Psoas muscle (tissue), 8 donors: Measurements from ENCODE around the gene MAGIX. TPM values are rescaled to one million over a fixed set of nuclear protein-coding genes. Genes with fewer than 3 reads are reported as not detected.
A peak's percentile ranks its signal among the peaks of the same experiment; 100 is the strongest.

ENCODE experiments used
- ATAC-seq, 4 donors: fragments of 200-7000 bp; cut with Tn5 transposase; one replicate each; pipeline ENCODE4 v1.9.1; 2020; ENCODE audit warnings: moderate library complexity in 3 of 4, mild to moderate bottlenecking in 2 of 4
- DNase-seq, 2 donors: peaks; one replicate each; pipeline ENCODE4 v3.0.0-alpha.2; 2020
- H3K27ac ChIP-seq: fragments of 200-600 bp; one replicate; pipeline ENCODE4 v1.8.0; 2022
- H3K27me3 ChIP-seq, 3 donors: fragments of 200-600 bp in 1 of 3; one replicate each; pipeline versions ENCODE4 v1.6.1 to v1.8.0; 2013 to 2022; ENCODE audit warnings: low read length in 2 of 3, mild to moderate bottlenecking in 2 of 3, moderate library complexity in 1 of 3; ENCODE audit not compliant: insufficient read depth in 3 of 3
- H3K36me3 ChIP-seq, 2 donors: fragments of 200-600 bp in 1 of 2; one replicate each; pipeline versions ENCODE4 v1.6.1 to v1.8.0; 2013 to 2022; ENCODE audit warnings: low read depth in 1 of 2, mild to moderate bottlenecking in 1 of 2, moderate library complexity in 1 of 2; ENCODE audit not compliant: insufficient read depth in 1 of 2
- H3K4me1 ChIP-seq: fragments of 200-600 bp; one replicate; pipeline ENCODE4 v1.8.0; 2022
- H3K4me3 ChIP-seq: fragments of 200-600 bp; one replicate; pipeline ENCODE4 v1.8.0; 2022; ENCODE audit warnings: mild to moderate bottlenecking
- H3K9me3 ChIP-seq: fragments of 200-600 bp; one replicate; pipeline ENCODE4 v1.8.0; 2022
- WGBS, 3 donors: extraction: QIAGEN DNeasy Blood & Tissue Kit; methylation state at CpG; one replicate each; pipeline versions ENCODE4 v1.1.6 to v1.1.7; 2013; 5-methylcytosine and 5-hydroxymethylcytosine counted together
- intact Hi-C, 2 donors: fragments of 100-400 bp; cut with DNase I; formaldehyde crosslinking; loops; one replicate each; pipeline versions ENCODE4 v1.11.0 to v1.14.2; 2022
- polyA plus RNA-seq, 3 donors: library from polyadenylated mRNA; stranded (reverse); fragments of 200-250 nt; gene quantifications; one replicate each; pipeline ENCODE4 v1.2.3, GENCODE V29; 2013
- total RNA-seq, 4 donors: library from RNA; stranded (reverse); fragmentation: NEBNext Ultra II Directional in 2 of 4; extraction: Animal tissue kit (Norgen Biotek cat#: 25700) in 2 of 4; gene quantifications; one replicate each; pipeline versions ENCODE4 v1.2.1 to v1.2.4, GENCODE V29; 2021 to 2023
- TF ChIP-seq, protein P1 (sequence below): fragments of 200-600 bp; IDR thresholded peaks from one replicate; pipeline ENCODE4 v1.8.0; 2022; ENCODE audit warnings: antibody characterized with exemption
- donor health status: healthy with polysubstance abuse.
- donor health status: DM: no; HTN: no; CAD: no; lungs with moderate emphysema.
- donor health status: Bipolar disorder and iron deficiency.
- donor health status: healthy.
- donor health status: DM: yes; HTN: yes; CAD: no.
- donor health status: DM: no; HTN: no; CAD: no.
- donor health status: DM: no; HTN: no; CAD: no.
- donor health status: DM: yes; HTN: yes; CAD: no.

Gene MAGIX
- total and polyA plus RNA-seq, 7 donors: 2.9 to 8.0 (median 3.7) TPM

DNA sequence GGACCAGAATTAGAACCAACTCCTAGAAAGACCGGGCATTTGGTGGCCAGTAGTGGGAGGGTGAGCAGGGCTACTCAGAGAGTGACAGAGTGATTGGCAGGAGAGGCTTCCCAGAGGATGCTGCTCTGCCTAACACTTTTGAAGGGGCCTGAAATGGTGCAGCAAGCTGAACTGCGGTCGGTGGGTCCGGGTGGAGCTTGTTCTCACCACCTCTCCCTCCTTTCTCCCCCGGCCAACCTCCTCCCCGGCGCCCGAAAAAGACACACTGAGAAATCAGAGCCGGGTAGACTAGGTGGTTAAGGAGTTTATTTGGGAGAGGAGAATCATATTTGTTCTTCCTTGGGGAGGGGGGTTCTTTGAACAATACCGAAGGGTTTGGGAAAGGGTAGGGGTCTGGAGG lies 25.0 kb downstream of the MAGIX start:
- intact Hi-C loops: no loop called here
- no peaks in the 10 kb centered on the region for H3K27me3 ChIP-seq
- no peak overlapping the region for H3K4me3 ChIP-seq
- peaks cover 4% of the 10 kb centered on the region for H3K9me3 ChIP-seq
- H3K4me1 ChIP-seq: peaks cover 5% of the 10 kb centered on the region
- WGBS, 3 donors: 60 to 71% (median 66%) methylated on average over 10 of the region's 10 CpGs
- ATAC-seq (no peak), DNase-seq (no peak)
- H3K36me3 ChIP-seq: peaks cover 0 to 7% of the 10 kb centered on the region in 2 donors
- TF ChIP-seq, protein P1, sequence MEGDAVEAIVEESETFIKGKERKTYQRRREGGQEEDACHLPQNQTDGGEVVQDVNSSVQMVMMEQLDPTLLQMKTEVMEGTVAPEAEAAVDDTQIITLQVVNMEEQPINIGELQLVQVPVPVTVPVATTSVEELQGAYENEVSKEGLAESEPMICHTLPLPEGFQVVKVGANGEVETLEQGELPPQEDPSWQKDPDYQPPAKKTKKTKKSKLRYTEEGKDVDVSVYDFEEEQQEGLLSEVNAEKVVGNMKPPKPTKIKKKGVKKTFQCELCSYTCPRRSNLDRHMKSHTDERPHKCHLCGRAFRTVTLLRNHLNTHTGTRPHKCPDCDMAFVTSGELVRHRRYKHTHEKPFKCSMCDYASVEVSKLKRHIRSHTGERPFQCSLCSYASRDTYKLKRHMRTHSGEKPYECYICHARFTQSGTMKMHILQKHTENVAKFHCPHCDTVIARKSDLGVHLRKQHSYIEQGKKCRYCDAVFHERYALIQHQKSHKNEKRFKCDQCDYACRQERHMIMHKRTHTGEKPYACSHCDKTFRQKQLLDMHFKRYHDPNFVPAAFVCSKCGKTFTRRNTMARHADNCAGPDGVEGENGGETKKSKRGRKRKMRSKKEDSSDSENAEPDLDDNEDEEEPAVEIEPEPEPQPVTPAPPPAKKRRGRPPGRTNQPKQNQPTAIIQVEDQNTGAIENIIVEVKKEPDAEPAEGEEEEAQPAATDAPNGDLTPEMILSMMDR: no peak
- H3K27ac ChIP-seq: peak overlapping the region; percentile 79

DNA sequence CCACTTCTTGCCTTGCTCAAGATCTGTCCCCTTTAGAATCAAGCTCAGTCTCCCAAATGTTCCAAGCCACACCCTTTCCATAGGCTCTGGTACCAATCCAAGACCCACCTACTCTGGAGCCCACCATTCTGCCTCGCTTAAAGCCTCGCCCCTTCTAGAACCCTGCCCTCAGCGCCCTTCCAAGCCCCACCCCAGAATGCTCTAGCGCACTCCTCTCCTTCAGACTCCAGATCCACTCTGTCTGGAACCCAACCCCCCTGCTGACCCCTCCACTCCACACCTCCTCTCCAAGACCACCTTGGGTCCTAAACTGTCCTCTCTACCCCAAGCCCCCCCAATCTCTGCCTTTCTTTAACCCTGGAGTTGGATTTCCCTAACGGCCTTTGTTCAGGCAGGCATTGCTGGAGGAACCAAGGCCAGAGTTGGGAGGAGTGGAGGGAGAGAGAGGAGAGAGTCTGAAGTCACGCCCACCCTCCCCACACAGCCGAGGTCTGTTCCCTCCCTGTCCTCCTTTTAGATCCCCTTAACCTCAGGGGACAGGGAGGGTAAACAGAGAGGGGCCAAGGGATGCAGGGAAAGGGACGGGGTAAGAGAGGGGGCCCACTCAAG lies 26.0 kb downstream of the MAGIX start:
- TF ChIP-seq, protein P1: no peak
- no peak for DNase-seq
- Histone ChIP-seq H3K27ac (no peak overlapping the region), H3K36me3 (no peaks in the 10 kb centered on the region), H3K4me1 (peaks cover 5% of the 10 kb centered on the region), H3K4me3 (no peak overlapping the region), H3K9me3 (peaks cover 4% of the 10 kb centered on the region), H3K27me3 (no peaks in the 10 kb centered on the region)
- 59 to 78% (median 62%) methylated on average over 6 to 8 of the region's 8 CpGs for WGBS, 3 donors
- ATAC-seq: no peak
- intact Hi-C loops: no loop called here

DNA sequence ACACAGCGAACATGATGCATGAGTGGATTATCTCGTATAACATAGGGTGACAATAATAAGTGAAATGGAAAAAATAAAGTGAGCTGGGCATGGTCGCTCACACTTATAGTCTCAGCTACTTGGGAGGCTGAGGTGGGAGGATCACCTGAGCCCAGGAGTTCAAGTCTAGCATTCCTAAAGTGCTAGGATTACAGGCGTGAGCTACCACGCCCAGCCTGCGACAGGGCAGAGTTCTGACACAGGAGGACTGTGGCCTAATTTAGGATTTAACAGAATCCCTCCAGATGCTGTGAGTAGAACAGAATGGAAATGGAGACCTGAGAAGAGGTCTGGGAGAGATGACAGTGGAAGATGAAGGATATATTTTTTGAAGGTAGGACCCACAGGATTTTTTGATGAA lies 27.0 kb downstream of the MAGIX start:
- 63 to 78% (median 71%) methylated on average over 6 of the region's 6 CpGs for WGBS, 3 donors

DNA sequence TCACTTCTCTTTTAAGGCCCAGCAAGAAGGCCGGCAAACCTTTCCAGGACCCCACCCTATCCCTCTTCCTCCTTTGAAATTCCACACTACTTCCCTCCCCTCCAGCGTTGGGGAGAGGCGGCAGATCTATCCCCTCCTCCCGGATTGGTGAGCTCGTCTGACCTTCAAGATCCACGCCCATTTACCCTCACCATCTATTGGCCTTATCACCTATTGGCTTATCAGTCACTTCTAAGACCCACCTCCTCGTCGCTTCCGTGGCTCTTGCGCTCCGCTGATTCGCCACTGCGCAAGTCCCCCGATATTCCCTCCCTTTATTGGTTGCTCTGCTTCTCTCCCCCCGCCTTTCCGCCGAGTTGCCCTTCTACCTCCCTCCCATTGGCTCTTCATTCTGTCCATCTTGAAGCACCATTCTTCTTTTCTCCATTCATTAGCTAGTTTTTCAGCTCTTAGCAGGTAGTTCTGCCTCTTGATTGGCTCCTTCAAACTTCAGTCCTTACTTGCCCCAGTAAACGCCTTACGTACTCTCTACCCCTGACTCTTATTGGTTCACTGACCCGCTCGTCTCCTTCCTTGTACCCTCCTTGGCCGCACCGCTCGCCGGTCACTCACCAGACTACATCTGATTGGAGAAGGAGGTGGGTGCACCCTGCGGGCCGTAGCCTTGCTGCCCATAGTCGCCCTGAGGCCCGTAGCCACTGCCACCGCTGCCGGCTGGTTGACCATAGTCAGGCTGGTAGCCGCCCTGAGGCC lies 28.4 kb downstream of the MAGIX start:
- Histone ChIP-seq H3K9me3 (peaks cover 4% of the 10 kb centered on the region), H3K27me3 (no peaks in the 10 kb centered on the region), H3K27ac (peak overlapping the region; percentile 85), H3K4me1 (no peaks in the 10 kb centered on the region), H3K4me3 (peak overlapping the region; percentile 81), H3K36me3 (no peaks in the 10 kb centered on the region)
- WGBS, 3 donors: 0 to 37% (median 0%) methylated on average over 29 to 32 of the region's 32 CpGs
- TF ChIP-seq, protein P1: no peak
- intact Hi-C loops: no loop called here
- ATAC-seq (peak; percentile 87 to 90 (median 89)), DNase-seq (peak; percentile 87 to 93)

More for the DNA sequence above, 27.0 kb downstream of the MAGIX start:
- H3K9me3 ChIP-seq: peaks cover 4% of the 10 kb centered on the region
- H3K27me3 ChIP-seq: no peaks in the 10 kb centered on the region
- intact Hi-C loops: no loop called here
- no peaks in the 10 kb centered on the region for H3K36me3 ChIP-seq
- H3K4me1 ChIP-seq: peaks cover 5% of the 10 kb centered on the region
- TF ChIP-seq, protein P1: no peak
- DNase-seq: no peak
- no peak overlapping the region for H3K27ac ChIP-seq
- no peak overlapping the region for H3K4me3 ChIP-seq
- ATAC-seq: no peak
